ENCODE results near the gene XIRP2.

- TF ChIP-seq MAFK (IDR thresholded peaks at IDR 0.05; ENCODE audit: low read depth, low read length) (no peak), POLR2A (IDR thresholded peaks at IDR 0.05; ENCODE audit: low read depth, low read length) (no peak), CTCF (conservative IDR thresholded peaks at IDR 0.05; ENCODE audit: low read depth, low read length) (no peak), SMC3 (IDR thresholded peaks at IDR 0.05; ENCODE audit: low read depth, low read length) (no peak), BHLHE40 (IDR thresholded peaks at IDR 0.05; ENCODE audit: low read depth, low read length) (no peak), CHD1 (IDR thresholded peaks at IDR 0.05; ENCODE audit: low read depth, low read length) (no peak)
These were observed 321.5 kb downstream of the XIRP2 start for GRCh38 chr2:167209784-167210183.
